Hematopoietic multipotent progenitor cell treated with erythropoietin and hydrocortisone succinate and interleukin-3 and kit ligand, for 17 days (in vitro differentiated cells): ENCODE measurements around the gene XPO5.
"Not testable (repeated sequence)": the region's sequence is repeated elsewhere in the genome, so short reads cannot be mapped to it uniquely, and the experiment has no call there.

Experiments used
- DNase-seq: peaks from one replicate; pipeline ENCODE4 v3.0.0-alpha.2; 2015; ENCODE audit warnings: low spot score

The XPO5 gene

DNA sequence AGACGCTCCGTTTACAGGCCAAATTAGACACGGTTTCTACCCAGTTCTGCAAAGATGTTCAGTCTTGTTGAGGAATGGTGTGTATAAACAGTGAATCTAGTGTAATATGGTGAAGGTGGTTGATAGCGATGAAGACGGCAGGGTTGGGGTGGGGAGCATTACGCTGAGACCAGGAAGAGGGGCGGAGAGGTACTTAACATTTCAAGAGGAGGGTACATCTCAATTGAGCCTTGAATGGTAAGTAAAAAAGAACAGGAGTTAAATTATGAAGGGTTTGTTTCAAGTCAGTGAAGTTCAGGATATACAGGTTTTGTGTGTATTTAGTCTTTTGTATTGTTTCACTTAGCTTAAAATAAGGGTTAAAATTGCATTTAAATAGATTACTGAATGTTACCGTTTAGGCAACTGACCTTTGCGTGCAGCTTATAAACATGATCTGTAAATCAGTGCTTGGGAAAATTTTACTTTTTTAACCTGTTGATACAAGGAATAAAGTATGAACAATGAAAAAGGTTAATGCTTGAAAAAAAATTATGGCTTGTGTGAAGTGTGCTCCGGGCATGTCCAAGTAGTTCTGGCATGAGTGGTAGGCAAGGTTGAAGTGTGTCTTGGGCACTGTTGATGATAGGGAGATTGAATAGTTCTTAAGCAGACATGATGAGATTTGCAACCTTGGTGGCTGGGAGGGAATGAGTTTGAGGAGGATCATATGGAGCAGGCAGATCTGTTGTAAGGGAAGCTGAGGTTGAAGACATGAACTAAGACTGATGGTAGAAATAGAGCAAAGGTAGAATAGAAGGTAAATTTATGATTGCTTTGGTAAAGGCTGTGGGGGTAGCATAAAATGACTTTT lies 58.1 kb downstream of the XPO5 start:
- no peak for DNase-seq

DNA sequence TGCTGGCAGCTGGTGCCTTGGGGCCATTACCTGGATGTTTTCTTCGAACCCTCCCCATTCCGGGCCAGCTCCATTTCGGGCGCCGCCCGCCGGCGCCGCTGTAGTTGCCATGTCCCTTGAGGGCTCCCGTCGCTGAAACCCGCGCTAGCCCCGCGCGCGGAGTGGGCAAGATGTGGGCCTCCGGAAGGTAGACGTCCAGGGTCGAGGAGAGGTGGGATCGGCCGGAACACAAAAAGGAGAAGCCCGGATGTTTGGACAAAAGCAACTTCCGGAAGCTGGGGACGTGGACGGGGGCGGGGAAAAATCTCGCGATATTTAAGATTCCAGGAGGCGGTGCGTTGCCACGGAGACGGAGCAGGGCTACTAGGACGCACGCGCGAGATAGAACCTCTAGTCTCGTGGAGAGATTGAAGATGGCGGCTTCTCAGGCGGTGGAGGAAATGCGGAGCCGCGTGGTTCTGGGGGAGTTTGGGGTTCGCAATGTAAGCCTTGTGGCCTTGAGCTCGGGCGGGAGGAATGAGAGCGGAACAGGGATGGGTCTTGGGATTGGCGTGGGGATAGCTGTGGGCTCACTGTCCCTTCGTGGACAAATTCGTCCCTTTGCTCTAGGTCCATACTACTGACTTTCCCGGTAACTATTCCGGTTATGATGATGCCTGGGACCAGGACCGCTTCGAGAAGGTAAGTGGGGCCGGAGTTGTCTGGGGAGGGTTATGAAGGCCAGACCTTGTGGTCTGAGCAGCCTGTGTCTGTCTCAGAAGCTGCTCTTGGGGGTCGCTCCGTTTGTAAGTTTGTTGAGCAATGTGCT lies 58.9 kb downstream of the XPO5 start, which contains the start of the genes POLR1C and YIPF3:
Gene POLR1C (plus strand): TSS at position 393 of the 808 bp plus-strand sequence. CDS start 21 bp downstream, at position 414.
Gene YIPF3 (minus strand): TSS at position 230 of the 808 bp plus-strand sequence. CDS start 119 bp downstream, at position 111.
- peak; percentile 99 for DNase-seq

DNA sequence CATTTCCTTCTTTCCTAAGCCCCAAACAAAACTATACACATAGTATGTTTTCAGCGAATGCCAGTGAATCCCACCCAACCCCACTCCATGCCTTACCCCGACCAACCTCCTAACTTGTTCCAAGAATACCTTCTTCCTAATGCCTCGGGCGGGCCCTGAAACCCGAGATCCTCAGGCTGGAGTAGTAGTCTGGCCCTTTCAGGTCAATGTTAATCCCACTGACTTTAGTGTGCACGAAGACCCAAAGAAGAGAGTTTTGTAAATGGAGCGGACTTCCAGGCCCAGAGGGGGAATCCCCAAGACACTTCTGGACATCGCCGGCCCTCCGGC lies 59.5 kb downstream of the XPO5 start:
- DNase-seq = no peak

- no peak for DNase-seq
These were observed 60.0 kb downstream of the XPO5 start for GRCh38 chr6:43515808-43516207.

DNA sequence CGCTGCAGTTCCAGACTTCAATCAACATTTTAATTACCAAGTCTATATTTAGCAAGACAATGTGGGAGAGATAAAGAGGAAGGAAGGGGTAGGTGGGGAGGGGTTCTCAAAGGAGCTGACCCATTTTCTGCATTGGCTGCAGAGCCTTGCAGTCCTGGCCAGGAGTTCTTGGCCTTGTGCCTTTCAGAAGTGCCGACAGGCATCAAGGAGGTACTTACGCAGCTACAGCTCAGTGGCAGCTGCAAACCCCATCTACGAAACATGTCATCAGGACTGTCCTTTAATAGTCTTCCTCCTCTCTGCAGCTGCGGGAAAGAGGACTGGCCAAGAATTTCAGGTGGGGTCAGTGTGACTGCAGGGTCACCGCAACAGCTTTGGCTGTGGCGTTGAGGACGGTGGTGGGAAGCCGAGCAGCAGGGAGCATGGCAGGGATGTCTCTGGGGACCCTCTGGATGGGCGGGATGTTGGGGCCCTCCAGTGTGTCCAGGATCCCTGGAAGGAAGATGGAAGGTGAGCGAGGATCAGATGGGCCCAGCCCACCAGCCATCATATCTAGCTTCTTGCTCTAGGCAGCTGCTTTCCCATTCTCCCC lies 63.9 kb downstream of the XPO5 start:
- DNase-seq = no peak

- no peak for DNase-seq
These were observed 65.0 kb downstream of the XPO5 start for GRCh38 chr6:43510827-43511163.

- DNase-seq = peak; percentile 87
These were observed 65.6 kb downstream of the XPO5 start, which contains the start of gene LRRC73 for GRCh38 chr6:43509984-43510826. Gene LRRC73 (minus strand): TSS chr6:43510346. CDS start chr6:43509785, 561 bp downstream.

GRCh38 chr6:43509142-43509983 lies 66.5 kb downstream of the XPO5 start:
- no peak for DNase-seq

- DNase-seq = no peak
These were observed 67.2 kb downstream of the XPO5 start for GRCh38 chr6:43508481-43509141.

DNA sequence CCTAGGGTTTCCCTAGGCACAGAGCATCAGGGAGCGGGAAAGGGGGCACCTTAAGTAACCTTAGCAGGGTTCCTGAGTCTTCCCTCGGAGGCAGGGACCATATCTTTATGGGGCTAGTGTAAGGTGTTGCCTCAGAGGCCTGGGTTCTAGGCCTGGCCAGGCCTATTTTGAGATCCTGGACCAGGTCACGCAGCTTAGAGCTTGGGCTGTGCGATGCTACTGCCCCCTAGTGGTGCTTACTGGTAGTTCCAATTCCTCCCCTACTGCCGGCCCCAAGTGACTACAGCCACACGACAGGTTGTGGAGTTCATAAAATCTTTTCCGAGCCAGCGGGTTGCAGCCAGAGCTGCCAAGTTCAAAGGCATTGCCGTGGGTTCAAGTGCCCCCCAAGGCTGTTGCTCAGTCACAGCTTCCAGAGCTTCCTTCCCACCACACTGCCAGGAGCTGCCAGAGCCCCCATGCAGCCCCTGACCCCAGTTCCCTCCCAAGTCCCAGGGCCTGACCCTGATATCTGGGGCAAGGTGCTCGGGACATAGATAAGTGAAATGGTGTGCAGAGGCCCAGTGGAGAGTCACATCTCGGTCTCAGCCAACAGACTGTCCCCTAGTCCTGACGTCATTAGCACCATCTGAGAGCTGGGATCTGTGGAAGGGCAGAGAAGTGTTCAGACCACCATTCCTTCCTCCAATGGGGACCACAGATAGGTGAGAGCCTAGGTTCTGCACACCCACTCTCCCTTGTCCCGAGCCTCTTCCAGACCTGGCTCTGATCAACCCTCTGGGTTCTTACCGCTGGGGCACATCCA lies 69.0 kb downstream of the XPO5 start:
- DNase-seq = peak; percentile 90

- no peak for DNase-seq
These were observed 69.7 kb downstream of the XPO5 start for GRCh38 chr6:43506171-43506570.

- no peak for DNase-seq
These were observed 70.1 kb downstream of the XPO5 start for GRCh38 chr6:43505718-43506117.

GRCh38 chr6:43504756-43505593 lies 70.9 kb downstream of the XPO5 start:
- DNase-seq = no peak

- DNase-seq = no peak
These were observed 72.4 kb downstream of the XPO5 start for GRCh38 chr6:43503443-43503842.

DNA sequence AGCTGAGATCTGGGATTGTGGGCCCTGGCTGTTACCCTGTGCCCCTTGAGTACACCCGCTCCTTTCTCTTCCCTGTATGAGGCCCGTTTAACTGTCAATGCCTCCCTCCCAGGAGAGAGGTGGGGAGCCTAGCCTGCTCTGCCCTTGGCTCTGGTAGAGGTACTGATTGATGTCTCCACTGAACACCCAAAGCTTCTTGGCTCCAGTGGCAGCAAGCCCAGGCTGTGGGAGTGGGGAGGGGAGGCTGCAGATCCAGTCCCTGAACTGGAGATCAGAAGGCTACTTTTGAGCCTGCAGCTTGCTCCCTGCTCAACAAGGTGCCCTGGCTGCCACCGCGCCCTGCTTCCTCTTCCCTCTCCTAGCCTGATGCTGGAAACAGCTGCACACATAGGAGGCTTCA lies 73.2 kb downstream of the XPO5 start:
- no peak for DNase-seq

- no peak for DNase-seq
These were observed 74.9 kb downstream of the XPO5 start for GRCh38 chr6:43500921-43501320.

- DNase-seq = no peak
These were observed 76.6 kb downstream of the XPO5 start for GRCh38 chr6:43499028-43499815.

DNA sequence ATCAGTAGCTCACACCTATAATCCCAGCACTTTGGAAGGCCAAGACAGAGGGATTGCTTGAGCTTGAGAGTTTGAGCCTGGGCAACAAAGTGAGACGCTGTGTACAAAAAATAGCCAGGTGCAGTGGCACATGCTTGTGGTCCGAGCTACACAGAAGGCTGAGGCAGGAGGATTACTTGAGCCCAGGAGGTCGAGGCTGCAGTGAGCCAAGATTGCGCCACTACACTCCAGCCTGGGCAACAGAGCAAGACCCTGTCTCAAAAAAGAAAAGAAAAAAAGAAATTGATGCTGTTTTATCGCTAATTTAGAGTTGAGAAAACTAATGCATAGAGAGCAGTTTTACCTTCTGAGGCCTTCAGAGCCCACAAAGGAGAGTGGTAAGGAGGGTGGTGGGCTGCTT lies 77.5 kb downstream of the XPO5 start:
- DNase-seq = not testable (repeated sequence)
